ENCODE data around the gene KCNMA1. TPM values are rescaled to one million over a fixed set of nuclear protein-coding genes. Genes with fewer than 3 reads are reported as not detected.

The KCNMA1 gene
- total RNA-seq, 1 donor = 106 TPM

DNA sequence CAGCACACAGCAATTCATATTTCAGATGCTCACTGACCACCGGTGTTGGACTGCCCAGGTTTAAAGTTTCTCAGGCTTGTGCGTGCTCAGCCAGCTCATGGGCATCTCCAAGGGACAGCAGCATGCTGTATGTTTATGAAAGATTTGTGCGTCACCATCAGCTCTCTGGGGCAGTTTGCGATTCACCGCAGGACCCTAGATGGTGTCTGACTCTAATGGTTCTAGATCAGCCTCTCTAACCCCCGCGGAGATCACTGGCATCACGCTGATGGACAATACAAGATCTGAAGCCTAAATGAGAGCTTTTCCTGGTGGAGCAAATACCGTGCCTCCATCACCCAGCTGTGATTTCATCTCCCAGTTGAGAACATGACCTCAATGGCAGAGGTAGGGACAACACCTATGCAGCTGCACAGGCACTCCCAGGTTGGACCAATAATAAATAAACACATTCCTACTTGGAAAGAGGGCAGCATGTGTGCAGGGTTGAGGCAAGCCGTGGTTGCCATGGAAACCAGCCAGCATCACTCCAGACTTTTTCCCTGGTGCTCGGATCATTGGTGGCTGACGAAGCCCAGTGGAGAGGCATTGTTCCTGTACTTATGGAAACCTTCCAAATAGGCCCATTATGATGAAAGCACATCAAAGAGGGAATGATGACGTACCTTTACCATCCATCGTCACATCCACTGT lies 253.6 kb downstream of the KCNMA1 start:
- TF ChIP-seq, protein P1, sequence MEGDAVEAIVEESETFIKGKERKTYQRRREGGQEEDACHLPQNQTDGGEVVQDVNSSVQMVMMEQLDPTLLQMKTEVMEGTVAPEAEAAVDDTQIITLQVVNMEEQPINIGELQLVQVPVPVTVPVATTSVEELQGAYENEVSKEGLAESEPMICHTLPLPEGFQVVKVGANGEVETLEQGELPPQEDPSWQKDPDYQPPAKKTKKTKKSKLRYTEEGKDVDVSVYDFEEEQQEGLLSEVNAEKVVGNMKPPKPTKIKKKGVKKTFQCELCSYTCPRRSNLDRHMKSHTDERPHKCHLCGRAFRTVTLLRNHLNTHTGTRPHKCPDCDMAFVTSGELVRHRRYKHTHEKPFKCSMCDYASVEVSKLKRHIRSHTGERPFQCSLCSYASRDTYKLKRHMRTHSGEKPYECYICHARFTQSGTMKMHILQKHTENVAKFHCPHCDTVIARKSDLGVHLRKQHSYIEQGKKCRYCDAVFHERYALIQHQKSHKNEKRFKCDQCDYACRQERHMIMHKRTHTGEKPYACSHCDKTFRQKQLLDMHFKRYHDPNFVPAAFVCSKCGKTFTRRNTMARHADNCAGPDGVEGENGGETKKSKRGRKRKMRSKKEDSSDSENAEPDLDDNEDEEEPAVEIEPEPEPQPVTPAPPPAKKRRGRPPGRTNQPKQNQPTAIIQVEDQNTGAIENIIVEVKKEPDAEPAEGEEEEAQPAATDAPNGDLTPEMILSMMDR (IDR thresholded peaks at IDR 0.05; ENCODE audit: insufficient read depth, low read length) = no peak
- no peak overlapping the region for H3K4me3 ChIP-seq (ENCODE audit: low read depth, low read length)
- DNase-seq (ENCODE audit: low read depth) = peak; percentile 21

DNA sequence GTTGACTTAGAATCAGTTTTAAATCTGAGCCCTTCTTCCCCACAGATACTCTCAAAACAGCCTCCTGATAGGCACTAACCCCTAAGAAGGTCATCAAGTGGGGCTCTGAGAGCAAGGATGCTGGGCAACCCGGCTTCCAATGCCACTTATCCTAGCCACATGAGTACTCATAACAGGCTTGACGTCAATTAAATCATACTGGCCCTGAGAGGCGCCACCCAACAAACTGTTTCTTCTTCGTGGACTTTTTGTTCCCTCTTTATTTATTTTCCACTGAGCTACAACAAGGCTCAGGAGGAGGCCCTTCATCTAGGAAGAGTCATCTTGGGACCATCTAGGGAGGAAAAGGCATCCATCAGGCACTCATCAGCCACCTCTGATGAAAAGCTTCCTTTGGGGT lies 255.9 kb downstream of the KCNMA1 start:
- DNase-seq (ENCODE audit: low read depth) = no peak
- H3K4me3 ChIP-seq (ENCODE audit: low read depth, low read length) = no peak overlapping the region
- TF ChIP-seq, protein P1 (IDR thresholded peaks at IDR 0.05; ENCODE audit: insufficient read depth, low read length) = no peak

DNA sequence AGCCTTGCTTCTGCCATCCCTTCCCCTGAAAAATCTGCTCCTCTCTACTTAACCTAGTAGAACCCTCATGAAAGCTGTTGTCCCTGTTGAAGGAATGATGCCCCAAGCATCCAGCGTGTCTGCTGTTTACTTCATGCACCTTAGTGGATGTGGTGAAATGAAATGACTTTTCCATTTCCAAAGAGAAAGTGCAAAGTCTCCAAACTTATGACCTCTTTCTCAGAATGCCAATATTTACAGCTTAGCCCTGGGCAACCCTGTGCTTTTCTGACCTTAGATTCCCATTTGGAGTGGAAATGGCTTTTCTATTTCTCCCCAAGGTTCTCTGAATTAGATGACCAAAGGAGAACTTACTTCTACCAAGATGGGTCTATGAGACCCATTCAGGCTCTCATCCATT lies 256.9 kb downstream of the KCNMA1 start:
- no peak overlapping the region for H3K4me3 ChIP-seq (ENCODE audit: low read depth, low read length)
- TF ChIP-seq, protein P1 (IDR thresholded peaks at IDR 0.05; ENCODE audit: insufficient read depth, low read length) = no peak
- no peak for DNase-seq (ENCODE audit: low read depth)

DNA sequence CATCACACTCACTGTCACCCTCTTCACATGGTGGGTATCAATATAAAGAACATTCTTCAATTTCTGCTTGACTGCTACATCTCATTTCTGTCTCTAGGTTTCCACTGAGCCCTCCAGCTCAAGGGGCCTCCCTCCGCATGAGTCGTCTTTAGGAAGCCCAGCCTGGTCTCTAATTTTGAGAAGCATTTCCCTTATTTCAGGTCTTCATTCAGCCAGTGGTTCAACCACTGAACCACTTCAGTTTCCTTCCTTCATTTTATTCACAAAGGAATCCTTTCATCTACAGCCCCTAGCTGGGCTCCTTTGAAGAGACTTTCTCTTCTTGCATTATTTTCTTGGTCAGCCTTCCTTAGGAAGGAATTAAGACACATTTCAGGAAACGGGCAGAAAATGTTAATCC lies 257.4 kb downstream of the KCNMA1 start:
- no peak for DNase-seq (ENCODE audit: low read depth)
- TF ChIP-seq, protein P1 (IDR thresholded peaks at IDR 0.05; ENCODE audit: insufficient read depth, low read length) = no peak
- H3K4me3 ChIP-seq (ENCODE audit: low read depth, low read length) = no peak overlapping the region

DNA sequence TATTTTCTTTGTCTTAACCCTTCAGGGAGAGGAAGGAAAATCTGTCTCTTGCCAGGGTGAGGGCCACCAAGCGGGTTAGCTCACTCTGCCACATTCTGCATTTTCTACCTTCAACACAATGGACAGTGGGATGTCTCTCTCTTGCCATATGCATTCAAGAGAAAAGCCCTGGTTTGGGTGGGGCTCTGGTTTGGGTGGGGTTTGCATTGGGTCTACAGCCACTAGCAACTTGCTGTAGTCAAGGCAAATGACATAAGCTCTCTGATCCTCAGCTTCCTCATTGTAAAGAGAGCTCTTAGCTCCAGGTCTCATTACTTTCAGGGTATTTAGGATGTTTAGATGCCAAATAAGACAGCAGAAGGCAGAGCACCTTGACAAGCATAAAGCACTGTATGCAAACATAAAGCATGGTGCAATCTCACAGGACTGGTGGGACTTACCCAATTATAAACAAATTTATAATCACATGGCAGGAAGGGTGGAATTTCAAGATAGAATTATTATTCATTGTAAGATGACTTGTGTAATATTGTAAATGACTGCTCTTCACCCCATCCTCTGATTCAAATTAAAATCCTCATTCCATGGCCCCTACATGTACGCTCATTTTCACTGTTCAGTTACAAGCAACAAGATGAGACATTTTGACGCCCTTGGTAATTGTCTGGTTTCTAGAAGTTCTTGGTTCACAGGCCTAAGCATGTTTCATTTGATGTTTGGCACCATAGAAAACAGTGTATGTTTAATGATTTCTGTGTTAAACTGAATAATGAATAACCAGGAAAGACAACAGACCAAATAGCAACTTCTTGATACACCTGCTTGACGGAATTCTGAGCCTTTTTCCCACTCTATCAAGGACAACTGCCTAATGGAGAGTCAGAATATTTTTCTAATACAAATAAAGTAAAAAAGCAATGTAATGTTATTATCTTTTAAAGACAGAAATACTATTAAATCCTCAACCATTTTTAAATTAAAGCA lies 258.9 kb downstream of the KCNMA1 start:
- TF ChIP-seq, protein P1 (IDR thresholded peaks at IDR 0.05; ENCODE audit: insufficient read depth, low read length) = no peak
- no peak overlapping the region for H3K4me3 ChIP-seq (ENCODE audit: low read depth, low read length)
- no peak for DNase-seq (ENCODE audit: low read depth)

DNA sequence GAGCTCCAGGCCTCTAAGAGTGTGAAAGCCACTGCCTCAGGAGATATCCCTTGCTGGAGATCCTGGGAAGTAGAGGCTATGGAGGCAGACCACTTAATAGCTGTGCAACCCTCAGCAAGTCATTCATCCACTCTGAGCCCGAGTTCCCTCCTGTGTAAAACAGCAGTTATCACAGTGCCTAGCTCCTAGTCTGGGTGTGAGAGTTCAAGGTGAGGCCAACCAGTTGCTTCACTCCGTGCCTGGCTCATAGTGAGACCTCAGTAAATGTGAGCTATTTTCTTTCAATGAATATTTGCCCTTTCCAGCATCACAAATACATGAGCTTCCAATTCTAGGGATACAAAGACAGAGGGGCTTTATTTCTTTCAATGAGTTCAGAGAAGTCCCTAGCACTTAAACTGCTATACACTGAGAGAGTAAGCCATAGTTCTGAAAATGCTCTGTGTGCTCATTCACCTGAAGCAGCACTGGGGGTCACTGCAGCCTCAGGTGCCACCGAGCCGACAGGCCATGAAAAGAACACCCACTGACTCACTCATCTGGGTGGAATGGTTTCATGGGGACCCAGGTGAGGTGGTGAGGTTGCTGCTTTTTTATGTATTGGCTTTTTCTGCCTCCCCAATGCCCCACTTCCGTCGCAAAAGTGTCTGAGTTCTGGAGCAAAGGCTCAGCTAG lies 259.8 kb downstream of the KCNMA1 start:
- TF ChIP-seq, protein P1 (IDR thresholded peaks at IDR 0.05; ENCODE audit: insufficient read depth, low read length) = no peak
- no peak overlapping the region for H3K4me3 ChIP-seq (ENCODE audit: low read depth, low read length)
- no peak for DNase-seq (ENCODE audit: low read depth)
